Right atrium auricular region (tissue), 2 donors: ENCODE data around the gene RHOT2. TPM values are rescaled to one million over a fixed set of nuclear protein-coding genes. Genes with fewer than 3 reads are reported as not detected.

Experiments used
- DNase-seq: peaks from one replicate; pipeline ENCODE4 v3.0.0-alpha.2; 2019; ENCODE audit warnings: low spot score
- H3K27ac ChIP-seq, 2 donors: fragments of 200-600 bp; sonication (generic); 1 replicate in 1 of 2; 2 replicates in 1 of 2; pipeline ENCODE4 v1.5.1; 2016 to 2019
- H3K27me3 ChIP-seq, 2 donors: fragments of 200-600 bp; sonication (generic); one replicate each; pipeline versions ENCODE4 v1.5.1 to v1.6.0; 2017 to 2019
- H3K36me3 ChIP-seq: fragments of 200-600 bp; sonication (generic); one replicate; pipeline ENCODE4 v1.5.1; 2016
- H3K4me1 ChIP-seq, 2 donors: fragments of 200-600 bp; sonication (generic); one replicate each; pipeline versions ENCODE4 v1.5.1 to v1.6.0; 2017 to 2019
- H3K4me3 ChIP-seq, 2 donors: fragments of 200-600 bp; sonication (generic); 1 replicate in 1 of 2; 2 replicates in 1 of 2; pipeline ENCODE4 v1.5.1; 2017 to 2019; ENCODE audit warnings: mild to moderate bottlenecking in 1 of 2, moderate library complexity in 1 of 2
- H3K9me3 ChIP-seq, 2 donors: fragments of 200-600 bp; sonication (generic); one replicate each; pipeline ENCODE4 v1.5.1; 2019
- total RNA-seq, 2 donors: library from RNA; depleted of rRNA; stranded (reverse); fragments of >200 nt; gene quantifications; one replicate each; pipeline ENCODE4 v1.1.0, GENCODE V29; 2016
- TF ChIP-seq, protein P1 (sequence below), 2 donors: fragments of 200-600 bp; sonication (generic); IDR thresholded peaks; one replicate each; pipeline ENCODE4 v1.5.1; 2019; ENCODE audit warnings: antibody characterized with exemption in 2 of 2

Gene RHOT2
- total RNA-seq, 2 donors from 2014 or later, result 37.8 to 42.8 TPM

DNA sequence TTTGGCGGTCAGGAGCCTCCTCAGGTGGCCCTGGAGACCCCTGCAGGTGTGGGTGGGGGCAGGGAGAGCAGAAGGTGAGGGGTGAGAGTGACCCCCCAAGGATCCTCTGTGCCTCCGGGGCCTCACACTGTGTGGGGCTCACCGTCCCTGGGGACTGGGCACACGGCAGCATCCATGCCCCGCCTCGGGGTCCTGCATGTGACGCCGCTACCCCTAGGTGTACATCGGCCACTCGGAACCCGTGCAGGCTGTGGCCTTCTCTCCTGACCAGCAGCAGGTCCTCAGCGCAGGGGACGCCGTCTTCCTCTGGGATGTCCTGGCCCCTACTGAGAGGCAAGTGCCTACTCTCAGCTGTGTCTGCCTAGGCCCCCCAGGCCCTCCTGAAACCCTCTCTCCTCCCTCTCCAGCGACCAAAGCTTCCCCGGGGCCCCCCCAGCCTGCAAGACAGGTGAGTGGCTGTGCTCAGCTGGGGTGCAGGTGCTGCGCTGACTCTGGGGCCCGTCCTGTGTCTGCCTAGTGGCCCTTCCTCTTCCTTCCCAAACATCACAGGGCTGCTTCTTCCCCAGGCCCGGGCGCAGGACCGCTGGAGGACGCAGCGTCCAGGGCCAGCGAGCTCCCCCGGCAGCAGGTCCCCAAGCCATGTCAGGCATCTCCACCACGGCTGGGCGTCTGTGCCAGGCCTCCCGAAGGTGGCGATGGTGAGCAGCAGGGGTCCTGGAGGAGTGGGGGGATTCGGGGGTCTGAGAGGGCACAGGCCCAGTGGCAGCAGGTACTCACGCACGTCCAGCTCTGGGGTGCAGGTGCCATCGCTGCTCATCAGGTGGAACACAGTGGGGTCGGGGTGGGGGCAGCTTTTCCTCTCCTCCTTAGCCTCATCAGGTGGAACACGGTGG is 9.0 kb upstream of the RHOT2 start:
- TF ChIP-seq, protein P1, sequence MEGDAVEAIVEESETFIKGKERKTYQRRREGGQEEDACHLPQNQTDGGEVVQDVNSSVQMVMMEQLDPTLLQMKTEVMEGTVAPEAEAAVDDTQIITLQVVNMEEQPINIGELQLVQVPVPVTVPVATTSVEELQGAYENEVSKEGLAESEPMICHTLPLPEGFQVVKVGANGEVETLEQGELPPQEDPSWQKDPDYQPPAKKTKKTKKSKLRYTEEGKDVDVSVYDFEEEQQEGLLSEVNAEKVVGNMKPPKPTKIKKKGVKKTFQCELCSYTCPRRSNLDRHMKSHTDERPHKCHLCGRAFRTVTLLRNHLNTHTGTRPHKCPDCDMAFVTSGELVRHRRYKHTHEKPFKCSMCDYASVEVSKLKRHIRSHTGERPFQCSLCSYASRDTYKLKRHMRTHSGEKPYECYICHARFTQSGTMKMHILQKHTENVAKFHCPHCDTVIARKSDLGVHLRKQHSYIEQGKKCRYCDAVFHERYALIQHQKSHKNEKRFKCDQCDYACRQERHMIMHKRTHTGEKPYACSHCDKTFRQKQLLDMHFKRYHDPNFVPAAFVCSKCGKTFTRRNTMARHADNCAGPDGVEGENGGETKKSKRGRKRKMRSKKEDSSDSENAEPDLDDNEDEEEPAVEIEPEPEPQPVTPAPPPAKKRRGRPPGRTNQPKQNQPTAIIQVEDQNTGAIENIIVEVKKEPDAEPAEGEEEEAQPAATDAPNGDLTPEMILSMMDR (IDR thresholded peaks at IDR 0.05), result no peak
- H3K27ac ChIP-seq, result no peak overlapping the region
- no peaks in the 10 kb centered on the region for H3K36me3 ChIP-seq

DNA sequence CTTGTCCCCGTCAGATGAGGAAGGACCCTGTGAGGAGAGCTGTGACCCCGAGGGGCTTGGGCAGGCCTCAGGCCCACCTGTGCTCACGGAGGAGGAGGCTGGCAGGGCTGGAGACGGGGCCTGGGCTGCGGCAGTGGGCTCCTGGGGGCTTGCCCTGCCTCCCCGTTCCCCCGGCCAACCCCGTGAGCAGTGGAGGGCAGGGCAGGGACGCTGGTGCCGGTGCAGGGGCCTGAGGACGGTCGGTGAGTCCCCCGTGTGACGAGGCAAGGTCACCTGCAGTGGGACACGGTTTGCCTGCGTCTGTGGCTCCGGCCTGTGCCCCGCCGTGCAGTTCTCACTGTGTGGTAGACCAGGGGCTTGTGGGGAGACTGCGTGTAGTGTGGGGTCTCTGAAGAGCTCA is 8.3 kb upstream of the RHOT2 start:
- Histone ChIP-seq H3K27ac (no peak overlapping the region), H3K27me3 (no peaks in the 10 kb centered on the region)
- no peak for DNase-seq

More for the DNA sequence above, 9.0 kb upstream of the RHOT2 start:
- Histone ChIP-seq H3K4me1 (peaks cover 0 to 14% of the 10 kb centered on the region in 2 donors), H3K4me3 (no peak overlapping the region), H3K27me3 (no peaks in the 10 kb centered on the region), H3K9me3 (no peaks in the 10 kb centered on the region)
- no peak for DNase-seq

DNA sequence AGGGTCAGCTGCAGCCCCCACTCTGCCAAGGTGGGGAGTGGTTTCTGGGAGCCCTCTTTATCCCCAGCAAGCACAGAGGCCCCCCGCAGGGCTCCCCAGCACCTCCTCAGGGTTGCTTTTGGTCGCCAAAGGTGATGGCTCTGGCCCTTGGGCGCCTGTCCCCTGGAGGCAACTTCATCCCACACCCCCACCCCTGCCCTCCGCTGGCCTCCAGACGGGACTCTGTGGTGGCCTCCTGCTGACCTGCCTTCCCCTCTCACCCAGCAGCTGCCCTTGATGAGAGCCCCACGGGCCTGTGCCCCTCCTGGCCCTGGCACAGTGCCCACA is 7.8 kb upstream of the RHOT2 start:
- peak overlapping the region; percentile 68 to 78 for H3K27ac ChIP-seq
- H3K9me3 ChIP-seq, result no peaks in the 10 kb centered on the region
- TF ChIP-seq, protein P1 (IDR thresholded peaks at IDR 0.05), result no peak
- no peak for DNase-seq
- H3K4me3 ChIP-seq, result peak overlapping the region in 1 of 2 donors; percentile 39
- peaks cover 0 to 14% of the 10 kb centered on the region in 2 donors for H3K4me1 ChIP-seq
- H3K36me3 ChIP-seq, result no peaks in the 10 kb centered on the region
- no peaks in the 10 kb centered on the region for H3K27me3 ChIP-seq

More for the DNA sequence above, 8.3 kb upstream of the RHOT2 start:
- H3K36me3 ChIP-seq, result no peaks in the 10 kb centered on the region
- H3K9me3 ChIP-seq, result no peaks in the 10 kb centered on the region
- peaks cover 0 to 14% of the 10 kb centered on the region in 2 donors for H3K4me1 ChIP-seq
- TF ChIP-seq, protein P1 (IDR thresholded peaks at IDR 0.05), result no peak
- H3K4me3 ChIP-seq, result no peak overlapping the region

DNA sequence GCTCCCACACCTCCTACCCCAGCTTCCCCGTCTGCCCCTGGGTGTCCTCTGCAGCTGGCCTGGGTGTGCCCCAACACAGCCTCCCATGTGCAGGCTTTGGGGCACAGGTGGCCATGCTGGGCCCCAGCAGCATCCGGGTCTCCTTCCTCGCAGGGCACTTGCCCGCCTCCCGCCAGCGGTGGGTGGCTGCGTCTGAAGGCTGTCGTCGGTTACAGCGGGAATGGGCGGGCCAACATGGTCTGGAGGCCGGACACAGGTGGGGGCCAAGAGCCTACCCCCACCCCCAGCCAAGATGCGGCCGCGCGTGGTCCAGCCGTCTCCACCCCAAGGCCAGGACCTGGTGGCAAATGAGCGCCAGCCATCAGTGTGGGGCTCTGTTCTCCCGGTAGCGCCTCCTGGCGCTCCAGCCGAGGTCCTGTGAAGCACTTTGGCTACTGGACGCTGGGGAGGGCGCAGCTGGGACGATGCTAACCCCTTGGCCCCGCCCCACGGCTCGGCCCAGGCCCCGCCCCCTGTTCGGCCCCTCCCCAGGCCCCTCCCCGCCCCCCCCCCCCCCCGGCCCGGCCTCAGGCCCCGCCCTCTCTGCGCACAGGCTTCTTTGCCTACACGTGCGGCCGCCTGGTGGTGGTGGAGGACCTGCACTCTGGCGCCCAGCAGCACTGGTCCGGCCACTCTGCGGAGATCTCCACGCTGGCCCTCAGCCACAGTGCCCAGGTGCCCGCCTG is 7.3 kb upstream of the RHOT2 start:
- Histone ChIP-seq H3K27ac (peak overlapping the region; percentile 68 to 78), H3K4me1 (peaks cover 0 to 14% of the 10 kb centered on the region in 2 donors), H3K36me3 (no peaks in the 10 kb centered on the region), H3K9me3 (no peaks in the 10 kb centered on the region), H3K27me3 (no peaks in the 10 kb centered on the region), H3K4me3 (peak overlapping the region in 1 of 2 donors; percentile 39)
- peak; percentile 89 for DNase-seq
- TF ChIP-seq, protein P1 (IDR thresholded peaks at IDR 0.05), result peak; percentile 47 to 70

DNA sequence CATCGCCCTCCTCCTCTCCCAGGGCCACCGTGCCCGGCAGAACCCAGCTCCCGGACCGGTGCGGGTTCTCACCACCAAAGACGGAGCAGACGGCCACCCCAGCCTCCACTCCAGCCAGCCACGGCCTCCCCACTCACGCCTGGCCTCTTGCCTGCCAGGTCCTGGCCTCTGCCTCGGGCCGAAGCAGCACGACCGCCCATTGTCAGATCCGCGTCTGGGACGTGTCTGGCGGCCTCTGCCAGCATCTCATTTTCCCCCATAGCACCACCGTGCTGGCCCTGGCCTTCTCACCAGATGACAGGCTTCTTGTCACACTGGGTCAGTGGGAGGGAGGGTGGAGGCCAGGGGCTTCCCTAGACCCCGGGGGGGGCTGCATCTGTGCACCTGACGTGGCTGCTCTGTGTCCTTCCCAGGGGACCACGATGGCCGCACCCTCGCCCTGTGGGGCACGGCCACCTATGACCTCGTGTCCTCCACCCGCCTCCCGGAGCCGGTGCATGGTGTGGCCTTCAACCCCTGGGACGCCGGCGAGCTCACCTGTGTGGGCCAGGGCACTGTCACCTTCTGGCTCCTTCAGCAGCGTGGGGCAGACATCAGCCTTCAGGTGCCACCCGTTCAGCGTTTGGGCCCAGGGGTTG is 6.6 kb upstream of the RHOT2 start:
- H3K4me3 ChIP-seq, result peak overlapping the region in 1 of 2 donors; percentile 25
- DNase-seq, result no peak
- peak overlapping the region; percentile 39 to 72 for H3K27ac ChIP-seq

More for the DNA sequence above, 6.6 kb upstream of the RHOT2 start:
- TF ChIP-seq, protein P1 (IDR thresholded peaks at IDR 0.05), result no peak
- peaks cover 0 to 14% of the 10 kb centered on the region in 2 donors for H3K4me1 ChIP-seq
- no peaks in the 10 kb centered on the region for H3K36me3 ChIP-seq
- H3K27me3 ChIP-seq, result no peaks in the 10 kb centered on the region
- no peaks in the 10 kb centered on the region for H3K9me3 ChIP-seq
